Measurements from ENCODE around the gene METTL21C.

DNA sequence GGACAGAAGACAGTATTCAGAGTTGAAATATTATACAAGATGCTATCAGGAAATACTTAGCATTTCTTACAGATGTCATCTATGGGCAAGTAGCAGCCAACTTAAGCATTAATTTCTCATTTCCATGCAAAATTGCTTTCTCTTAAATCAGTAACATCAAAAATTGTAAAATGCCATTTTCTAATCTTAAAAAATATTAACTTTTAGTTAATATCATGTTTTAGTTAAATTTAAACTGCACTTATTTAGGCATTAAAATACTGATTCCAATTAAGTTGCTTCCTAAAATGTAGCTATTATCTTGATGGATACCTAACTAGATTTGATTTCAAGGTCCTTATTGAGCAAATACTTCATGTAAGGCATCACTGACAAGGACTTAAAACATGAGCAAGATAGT is 27.8 kb downstream of the METTL21C start:
- no peak for TF ChIP-seq CTCF (IDR thresholded peaks at IDR 0.05)
- no peak for TF ChIP-seq ZFX (IDR thresholded peaks at IDR 0.05; ENCODE audit: borderline replicate concordance)
